Measurements from ENCODE around the gene COPS4. TPM values are rescaled to one million over a fixed set of nuclear protein-coding genes. Genes with fewer than 3 reads are reported as not detected.
"Not testable (repeated sequence)": the region's sequence is repeated elsewhere in the genome, so short reads cannot be mapped to it uniquely, and the experiment has no call there.

The COPS4 gene
- total and polyA plus RNA-seq, 4 donors: 31.7 to 35.7 (median 35.2) TPM

GRCh38 chr4:83029688-83030087, 5.3 kb upstream of the COPS4 start:
- no peaks in the 10 kb centered on the region for H3K9me3 ChIP-seq (ENCODE audit: control insufficient read depth, low read length)
- intact Hi-C loops (cut with DNase I): loop anchor here in 1 of 2 donors (10.0 kb wide), 1 partner anchor 595 kb away; the partner anchor contains the start of genes ENOPH1 and HNRNPDL
- ATAC-seq (ENCODE audit: low FRiP score) (no peak), DNase-seq (no peak)
- no peaks in the 10 kb centered on the region for H3K36me3 ChIP-seq (ENCODE audit: control insufficient read depth in 1 of 2, insufficient read depth in 2 of 2, low read length in 1 of 2)
- H3K27me3 ChIP-seq (ENCODE audit: control insufficient read depth in 1 of 2, insufficient read depth in 2 of 2, low read length in 1 of 2): peaks cover 0 to under 1% of the 10 kb centered on the region in 2 donors
- no peak overlapping the region for H3K27ac ChIP-seq (ENCODE audit: low read depth in 1 of 2, low read length in 2 of 2)
- no peak overlapping the region for H3K4me3 ChIP-seq (ENCODE audit: low read length in 2 of 2)
- WGBS, 2 donors: 67% methylated on average over 1 of the region's 1 CpG
- no peaks in the 10 kb centered on the region for H3K4me1 ChIP-seq (ENCODE audit: control insufficient read depth in 1 of 2, insufficient read depth in 2 of 2, low read length in 2 of 2)

GRCh38 chr4:83036991-83037665, 2.1 kb downstream of the COPS4 start:
- H3K4me3 ChIP-seq (ENCODE audit: low read length in 2 of 2): no peak overlapping the region
- peaks cover 0 to 5% of the 10 kb centered on the region in 2 donors for H3K4me1 ChIP-seq (ENCODE audit: control insufficient read depth in 1 of 2, insufficient read depth in 2 of 2, low read length in 2 of 2)
- H3K27me3 ChIP-seq (ENCODE audit: control insufficient read depth in 1 of 2, insufficient read depth in 2 of 2, low read length in 1 of 2): no peaks in the 10 kb centered on the region
- WGBS, 2 donors: 58 to 62% methylated on average over 5 of the region's 5 CpGs
- ATAC-seq (ENCODE audit: low FRiP score): no peak
- no peaks in the 10 kb centered on the region for H3K36me3 ChIP-seq (ENCODE audit: control insufficient read depth in 1 of 2, insufficient read depth in 2 of 2, low read length in 1 of 2)
- DNase-seq: no peak
- intact Hi-C loops (cut with DNase I): loop anchor here in 1 of 2 donors (10.0 kb wide), 1 partner anchor 602 kb away; the partner anchor contains the start of genes ENOPH1 and HNRNPDL
- H3K9me3 ChIP-seq (ENCODE audit: control insufficient read depth, low read length): no peaks in the 10 kb centered on the region
- H3K27ac ChIP-seq (ENCODE audit: low read depth in 1 of 2, low read length in 2 of 2): no peak overlapping the region

- H3K9me3 ChIP-seq (ENCODE audit: control insufficient read depth, low read length): no peaks in the 10 kb centered on the region
- no peaks in the 10 kb centered on the region for H3K36me3 ChIP-seq (ENCODE audit: control insufficient read depth in 1 of 2, insufficient read depth in 2 of 2, low read length in 1 of 2)
- peaks cover 0 to 5% of the 10 kb centered on the region in 2 donors for H3K4me1 ChIP-seq (ENCODE audit: control insufficient read depth in 1 of 2, insufficient read depth in 2 of 2, low read length in 2 of 2)
- no peak for ATAC-seq (ENCODE audit: low FRiP score)
- H3K27me3 ChIP-seq (ENCODE audit: control insufficient read depth in 1 of 2, insufficient read depth in 2 of 2, low read length in 1 of 2): no peaks in the 10 kb centered on the region
- DNase-seq: no peak
- intact Hi-C loops (cut with DNase I): no loop called here
- WGBS, 2 donors: 85% methylated on average over 3 of the region's 3 CpGs
- no peak overlapping the region for H3K4me3 ChIP-seq (ENCODE audit: low read length in 2 of 2)
- H3K27ac ChIP-seq (ENCODE audit: low read depth in 1 of 2, low read length in 2 of 2): no peak overlapping the region
Observed at GRCh38 chr4:83040269-83040668, 5.3 kb downstream of the COPS4 start.

- 83 to 90% methylated on average over 2 of the region's 2 CpGs for WGBS, 2 donors
- H3K4me3 ChIP-seq (ENCODE audit: low read length in 2 of 2); DNase-seq; ATAC-seq (ENCODE audit: low FRiP score); H3K4me1 ChIP-seq (ENCODE audit: control insufficient read depth in 1 of 2, insufficient read depth in 2 of 2, low read length in 2 of 2); intact Hi-C loops (cut with DNase I); H3K27ac ChIP-seq (ENCODE audit: low read depth in 1 of 2, low read length in 2 of 2); H3K27me3 ChIP-seq (ENCODE audit: control insufficient read depth in 1 of 2, insufficient read depth in 2 of 2, low read length in 1 of 2); H3K9me3 ChIP-seq (ENCODE audit: control insufficient read depth, low read length); H3K36me3 ChIP-seq (ENCODE audit: control insufficient read depth in 1 of 2, insufficient read depth in 2 of 2, low read length in 1 of 2): not testable (repeated sequence)
Observed at GRCh38 chr4:83043157-83043556, 8.2 kb downstream of the COPS4 start.

- H3K27ac ChIP-seq (ENCODE audit: low read depth in 1 of 2, low read length in 2 of 2): no peak overlapping the region
- intact Hi-C loops (cut with DNase I): no loop called here
- no peaks in the 10 kb centered on the region for H3K4me1 ChIP-seq (ENCODE audit: control insufficient read depth in 1 of 2, insufficient read depth in 2 of 2, low read length in 2 of 2)
- 48 to 51% methylated on average over 14 of the region's 14 CpGs for WGBS, 2 donors
- ATAC-seq (ENCODE audit: low FRiP score) (no peak), DNase-seq (no peak)
- no peaks in the 10 kb centered on the region for H3K36me3 ChIP-seq (ENCODE audit: control insufficient read depth in 1 of 2, insufficient read depth in 2 of 2, low read length in 1 of 2)
- no peaks in the 10 kb centered on the region for H3K9me3 ChIP-seq (ENCODE audit: control insufficient read depth, low read length)
- H3K4me3 ChIP-seq (ENCODE audit: low read length in 2 of 2): no peak overlapping the region
- H3K27me3 ChIP-seq (ENCODE audit: control insufficient read depth in 1 of 2, insufficient read depth in 2 of 2, low read length in 1 of 2): no peaks in the 10 kb centered on the region
Observed at GRCh38 chr4:83043801-83044407, 8.9 kb downstream of the COPS4 start.

- intact Hi-C loops (cut with DNase I): no loop called here
- ATAC-seq (ENCODE audit: low FRiP score) (no peak), DNase-seq (no peak)
- Histone ChIP-seq H3K27ac (ENCODE audit: low read depth in 1 of 2, low read length in 2 of 2) (no peak overlapping the region), H3K9me3 (ENCODE audit: control insufficient read depth, low read length) (no peaks in the 10 kb centered on the region), H3K4me3 (ENCODE audit: low read length in 2 of 2) (no peak overlapping the region), H3K27me3 (ENCODE audit: control insufficient read depth in 1 of 2, insufficient read depth in 2 of 2, low read length in 1 of 2) (no peaks in the 10 kb centered on the region), H3K36me3 (ENCODE audit: control insufficient read depth in 1 of 2, insufficient read depth in 2 of 2, low read length in 1 of 2) (peaks cover 2 to 3% of the 10 kb centered on the region in 2 donors), H3K4me1 (ENCODE audit: control insufficient read depth in 1 of 2, insufficient read depth in 2 of 2, low read length in 2 of 2) (no peaks in the 10 kb centered on the region)
- WGBS, 2 donors: 82 to 85% methylated on average over 8 of the region's 8 CpGs
Observed at GRCh38 chr4:83046693-83047473, 11.9 kb downstream of the COPS4 start.

GRCh38 chr4:83048781-83049180, 13.8 kb downstream of the COPS4 start:
- H3K9me3 ChIP-seq (ENCODE audit: control insufficient read depth, low read length); H3K36me3 ChIP-seq (ENCODE audit: control insufficient read depth in 1 of 2, insufficient read depth in 2 of 2, low read length in 1 of 2); H3K4me3 ChIP-seq (ENCODE audit: low read length in 2 of 2); H3K27me3 ChIP-seq (ENCODE audit: control insufficient read depth in 1 of 2, insufficient read depth in 2 of 2, low read length in 1 of 2); H3K4me1 ChIP-seq (ENCODE audit: control insufficient read depth in 1 of 2, insufficient read depth in 2 of 2, low read length in 2 of 2); ATAC-seq (ENCODE audit: low FRiP score); intact Hi-C loops (cut with DNase I); H3K27ac ChIP-seq (ENCODE audit: low read depth in 1 of 2, low read length in 2 of 2); DNase-seq: not testable (repeated sequence)
- 84 to 89% methylated on average over 8 of the region's 8 CpGs for WGBS, 2 donors

DNA sequence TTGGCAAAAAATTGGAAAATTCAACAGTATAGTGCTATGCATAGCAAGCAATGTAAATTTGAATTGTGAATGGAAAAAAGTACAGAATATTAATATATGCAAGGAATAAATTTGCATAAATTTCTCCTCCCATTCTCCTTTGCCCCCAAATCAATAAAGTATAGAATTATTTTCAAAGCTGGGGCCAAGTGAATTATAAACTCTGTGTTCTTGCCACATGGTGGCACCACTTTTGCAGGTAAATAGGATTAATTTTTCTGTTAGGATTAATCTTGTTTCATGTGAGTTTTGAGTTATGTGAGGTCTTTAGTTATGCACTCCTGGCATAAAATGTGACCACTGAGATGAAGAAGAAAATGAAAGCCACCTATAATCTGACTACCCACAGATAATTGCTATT, 19.9 kb downstream of the COPS4 start:
- ATAC-seq (ENCODE audit: low FRiP score): no peak
- no peak overlapping the region for H3K27ac ChIP-seq (ENCODE audit: low read depth in 1 of 2, low read length in 2 of 2)
- no peak for DNase-seq
- intact Hi-C loops (cut with DNase I): no loop called here
- no peak overlapping the region for H3K4me3 ChIP-seq (ENCODE audit: low read length in 2 of 2)
- H3K4me1 ChIP-seq (ENCODE audit: control insufficient read depth in 1 of 2, insufficient read depth in 2 of 2, low read length in 2 of 2): no peaks in the 10 kb centered on the region
- no peaks in the 10 kb centered on the region for H3K9me3 ChIP-seq (ENCODE audit: control insufficient read depth, low read length)
- no peaks in the 10 kb centered on the region for H3K27me3 ChIP-seq (ENCODE audit: control insufficient read depth in 1 of 2, insufficient read depth in 2 of 2, low read length in 1 of 2)
- H3K36me3 ChIP-seq (ENCODE audit: control insufficient read depth in 1 of 2, insufficient read depth in 2 of 2, low read length in 1 of 2): peaks cover 3 to 7% of the 10 kb centered on the region in 2 donors

Data from aorta (tissue), 5 donors.